CD8-positive, alpha-beta memory T cell (primary cell): ENCODE measurements around the gene EFCAB5. TPM values are rescaled to one million over a fixed set of nuclear protein-coding genes. Genes with fewer than 3 reads are reported as not detected.
"Not testable (repeated sequence)": the region's sequence is repeated elsewhere in the genome, so short reads cannot be mapped to it uniquely, and the experiment has no call there.

Experiments used
- CTCF ChIA-PET: fragments of 350-600 bp; sonication (Branson Sonifier 250); formaldehyde crosslinking; loops from one replicate; lab custom pipeline; 2021; ENCODE audit warnings: antibody characterized with exemption; lab: Charles Lee
- POLR2A ChIA-PET: fragments of 350-600 bp; sonication (Branson Sonifier 250); formaldehyde crosslinking; loops from one replicate; lab custom pipeline; 2021; ENCODE audit warnings: antibody characterized with exemption; lab: Charles Lee
- DNase-seq, 5 donors: peaks; one replicate each; pipeline versions ENCODE4 v3.0.0 to v3.0.0-alpha.2; 2020 to 2022; ENCODE audit warnings: mixed read lengths in 1 of 5
- H3K27ac ChIP-seq: one replicate; pipeline ENCODE4 v1.7.0; 2013; ENCODE audit warnings: low read depth, mild to moderate bottlenecking, low read length, moderate library complexity
- H3K27me3 ChIP-seq: 2 replicates; pipeline ENCODE4 v1.7.0; 2013; ENCODE audit warnings: low read length, mild to moderate bottlenecking; ENCODE audit not compliant: insufficient read depth, poor library complexity, severe bottlenecking
- H3K36me3 ChIP-seq: 2 replicates; pipeline ENCODE4 v1.7.0; 2013; ENCODE audit warnings: mild to moderate bottlenecking, low read length, moderate library complexity; ENCODE audit not compliant: insufficient read depth
- H3K4me1 ChIP-seq: 2 replicates; pipeline ENCODE4 v1.7.0; 2013; ENCODE audit warnings: mild to moderate bottlenecking, low read length, moderate library complexity; ENCODE audit not compliant: insufficient read depth
- H3K4me3 ChIP-seq: 2 replicates; pipeline ENCODE4 v1.7.0; 2013; ENCODE audit warnings: mild to moderate bottlenecking, low read length
- H3K9me3 ChIP-seq: 2 replicates; pipeline ENCODE4 v1.7.0; 2013; ENCODE audit warnings: mild to moderate bottlenecking, low read length
- H3K27ac Mint-ChIP-seq, 8 donors: one replicate each; pipeline ENCODE4 v1.8.0; 2020 to 2021; ENCODE audit warnings: mixed read lengths in 8 of 8, mild to moderate bottlenecking in 6 of 8, inconsistent platforms in 3 of 8, moderate library complexity in 3 of 8
- H3K27me3 Mint-ChIP-seq, 2 donors: one replicate each; pipeline ENCODE4 v1.8.0; 2020 to 2021; ENCODE audit warnings: mixed read lengths in 2 of 2, mild to moderate bottlenecking in 1 of 2, moderate library complexity in 1 of 2
- H3K36me3 Mint-ChIP-seq, 3 donors: one replicate each; pipeline ENCODE4 v1.8.0; 2020 to 2021; ENCODE audit warnings: mixed read lengths in 3 of 3, inconsistent platforms in 1 of 3, mild to moderate bottlenecking in 1 of 3
- H3K4me1 Mint-ChIP-seq, 3 donors: one replicate each; pipeline ENCODE4 v1.8.0; 2020 to 2021; ENCODE audit warnings: mixed read lengths in 3 of 3, inconsistent platforms in 1 of 3, mild to moderate bottlenecking in 1 of 3
- H3K4me3 Mint-ChIP-seq, 7 donors: one replicate each; pipeline ENCODE4 v1.8.0; 2020 to 2021; ENCODE audit warnings: mixed read lengths in 7 of 7, mild to moderate bottlenecking in 6 of 7, moderate library complexity in 4 of 7, inconsistent platforms in 2 of 7
- H3K9me3 Mint-ChIP-seq, 5 donors: one replicate each; pipeline ENCODE4 v1.8.0; 2020 to 2022; ENCODE audit warnings: mixed read lengths in 5 of 5, mild to moderate bottlenecking in 3 of 5, moderate library complexity in 2 of 5, inconsistent platforms in 1 of 5
- polyA plus RNA-seq: library from polyadenylated mRNA; unstranded; fragments of 300-500 nt; fragmentation: Illumina TruSeq; gene quantifications from one replicate; pipeline ENCODE4 v1.2.3, GENCODE V29; 2021
- total RNA-seq, 2 experiments: library from RNA; stranded (reverse); gene quantifications; one replicate each; pipeline ENCODE4 v1.2.3, GENCODE V29; 2021

EFCAB5 gene
- total and polyA plus RNA-seq, 3 experiments from 2014 or later = 0.58 to 1.2 (median 0.84) TPM

DNA sequence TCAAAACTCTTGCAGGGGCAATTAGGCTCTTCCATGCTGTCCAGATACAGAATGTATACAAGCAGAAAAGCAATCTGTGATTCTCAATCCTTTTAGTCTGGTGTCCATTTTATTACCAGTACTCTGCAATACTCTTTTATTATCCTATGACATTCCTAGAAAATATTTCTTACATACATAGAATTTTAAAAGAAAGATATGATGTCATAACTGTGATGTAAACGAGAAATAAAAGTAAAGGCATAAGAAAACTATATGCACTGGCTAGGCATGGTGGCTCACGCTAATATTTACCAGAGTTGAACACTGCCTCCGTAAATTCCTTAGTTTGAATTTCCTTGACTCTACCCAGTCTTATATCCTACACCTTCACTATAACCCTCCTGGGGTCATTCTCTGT lies 55.0 kb downstream of the EFCAB5 start:
- CTCF ChIA-PET = no interaction called here
- Histone ChIP-seq H3K9me3 (no peaks in the 10 kb centered on the region), H3K27me3 (no peaks in the 10 kb centered on the region), H3K4me1 (no peaks in the 10 kb centered on the region), H3K4me3 (no peak overlapping the region), H3K27ac (no peak overlapping the region), H3K36me3 (no peaks in the 10 kb centered on the region)
- Mint-ChIP-seq H3K4me3 (no peak overlapping the region), H3K27ac (no peak overlapping the region), H3K9me3 (peaks cover 3 to 12% (median 5%) of the 10 kb centered on the region in 5 donors), H3K4me1 (peaks cover 7 to 12% (median 12%) of the 10 kb centered on the region in 3 donors), H3K27me3 (peaks cover 0 to 3% of the 10 kb centered on the region in 2 donors), H3K36me3 (peaks cover 0 to 17% (median 0%) of the 10 kb centered on the region in 3 donors)
- POLR2A ChIA-PET = no interaction called here
- DNase-seq = no peak

DNA sequence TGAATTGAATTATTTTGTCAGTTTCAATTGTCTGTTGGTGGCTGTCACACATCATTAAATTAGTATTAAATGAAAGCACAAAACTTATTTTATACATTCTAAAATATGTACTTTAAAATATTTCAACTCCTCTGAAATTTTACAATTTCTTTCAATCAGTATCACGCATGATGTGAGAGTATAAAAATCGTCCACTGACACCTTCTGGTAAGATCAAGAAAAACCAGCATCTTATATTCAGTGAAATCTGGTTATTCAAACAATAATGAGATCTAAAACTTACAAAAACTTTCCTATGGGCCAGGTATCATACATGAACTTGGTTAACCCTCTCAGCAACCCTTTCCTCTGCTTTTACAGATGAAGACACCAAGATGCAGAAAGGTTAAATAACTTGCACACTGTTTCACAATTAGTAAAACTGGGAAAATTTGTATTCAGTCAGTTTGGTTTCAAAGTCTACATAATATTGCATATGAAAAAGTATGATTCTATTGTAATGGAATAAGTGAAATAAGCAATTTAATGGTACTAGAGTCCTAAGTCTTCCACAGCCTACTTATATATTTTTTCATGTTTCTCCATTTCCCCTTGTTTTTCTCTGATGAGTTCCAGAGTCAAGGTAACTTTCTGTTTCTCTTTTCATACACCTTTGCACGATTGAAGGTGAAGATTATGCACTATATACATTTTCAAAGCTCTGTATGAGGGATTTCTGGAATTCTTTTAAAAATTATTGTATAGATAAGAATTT lies 58.7 kb downstream of the EFCAB5 start:
- H3K4me1 Mint-ChIP-seq = peaks cover 7 to 12% (median 12%) of the 10 kb centered on the region in 3 donors
- POLR2A ChIA-PET = no interaction called here
- Histone ChIP-seq H3K27ac (no peak overlapping the region), H3K4me3 (no peak overlapping the region), H3K4me1 (no peaks in the 10 kb centered on the region), H3K9me3 (no peaks in the 10 kb centered on the region), H3K36me3 (no peaks in the 10 kb centered on the region), H3K27me3 (no peaks in the 10 kb centered on the region)
- no peaks in the 10 kb centered on the region for H3K36me3 Mint-ChIP-seq
- CTCF ChIA-PET = interaction anchor here (1.7 kb wide), 1 partner anchor 69 kb away, joined by 4 read pairs; no protein-coding TSS in a partner anchor
- H3K27me3 Mint-ChIP-seq = peaks cover 0 to 3% of the 10 kb centered on the region in 2 donors
- no peaks in the 10 kb centered on the region for H3K9me3 Mint-ChIP-seq
- peak overlapping the region in 5 of 7 donors; percentile 2 to 54 (median 34) for H3K4me3 Mint-ChIP-seq
- DNase-seq = no peak
- peak overlapping the region in 1 of 8 donors; percentile 11 for H3K27ac Mint-ChIP-seq

DNA sequence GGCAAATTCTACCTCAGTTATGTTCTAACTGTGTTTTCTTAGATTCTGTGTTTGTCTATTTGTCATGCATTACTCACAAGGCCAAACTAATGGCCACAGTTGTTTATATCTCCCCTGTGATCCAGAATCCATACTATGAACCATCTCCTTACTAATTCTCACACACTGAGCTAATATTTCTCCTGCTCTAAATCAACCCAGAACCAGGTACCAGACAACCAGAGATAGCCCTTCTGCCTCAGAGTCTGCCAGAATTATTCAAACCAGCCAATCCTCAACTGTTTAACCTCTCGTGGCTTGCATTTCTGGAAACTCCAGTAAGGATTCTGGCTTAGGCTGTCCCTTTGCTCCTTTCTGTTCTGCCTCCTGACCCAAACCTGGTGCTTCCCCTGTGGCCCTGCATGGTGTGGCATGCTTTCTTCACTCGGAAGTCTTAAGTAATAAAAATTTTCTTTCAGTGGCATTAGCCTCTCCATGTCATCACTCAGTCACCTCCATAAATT lies 59.4 kb downstream of the EFCAB5 start:
- POLR2A ChIA-PET = no interaction called here
- H3K27me3 Mint-ChIP-seq = peaks cover 0 to 3% of the 10 kb centered on the region in 2 donors
- Histone ChIP-seq H3K27ac (no peak overlapping the region), H3K9me3 (no peaks in the 10 kb centered on the region), H3K27me3 (no peaks in the 10 kb centered on the region), H3K4me1 (no peaks in the 10 kb centered on the region), H3K4me3 (no peak overlapping the region), H3K36me3 (no peaks in the 10 kb centered on the region)
- CTCF ChIA-PET = interaction anchor here (1.7 kb wide), 1 partner anchor 69 kb away, joined by 4 read pairs; no protein-coding TSS in a partner anchor
- no peak for DNase-seq
- H3K4me3 Mint-ChIP-seq = peak overlapping the region in 3 of 7 donors; percentile 27 to 45 (median 31)
- peak overlapping the region in 1 of 8 donors; percentile 7 for H3K27ac Mint-ChIP-seq
- H3K9me3 Mint-ChIP-seq = no peaks in the 10 kb centered on the region
- peaks cover 0 to under 1% (median 0%) of the 10 kb centered on the region in 3 donors for H3K36me3 Mint-ChIP-seq
- H3K4me1 Mint-ChIP-seq = peaks cover 7 to 12% (median 12%) of the 10 kb centered on the region in 3 donors

DNA sequence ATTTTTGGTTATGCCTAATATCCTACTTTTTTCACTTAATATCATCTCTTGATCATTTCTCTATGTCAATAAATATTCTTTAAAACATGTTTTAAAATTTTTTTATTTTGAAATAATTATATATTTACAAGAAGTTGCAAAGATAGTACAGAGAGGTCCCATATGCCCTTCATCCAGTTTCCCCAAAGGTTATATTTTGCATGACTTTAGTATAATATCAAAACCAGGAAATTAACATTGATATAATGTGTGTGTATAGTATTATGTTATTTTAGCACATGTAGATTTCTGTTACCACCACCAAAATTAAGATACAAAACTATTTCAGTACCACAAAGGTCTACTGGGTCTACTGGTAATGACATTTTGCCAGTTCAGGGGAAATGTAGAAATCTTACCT lies 60.7 kb downstream of the EFCAB5 start:
- H3K4me3 Mint-ChIP-seq = no peak overlapping the region
- H3K9me3 Mint-ChIP-seq = no peaks in the 10 kb centered on the region
- Histone ChIP-seq H3K4me1 (no peaks in the 10 kb centered on the region), H3K36me3 (no peaks in the 10 kb centered on the region), H3K4me3 (no peak overlapping the region), H3K27ac (no peak overlapping the region), H3K9me3 (no peaks in the 10 kb centered on the region), H3K27me3 (no peaks in the 10 kb centered on the region)
- ChIA-PET CTCF (no interaction called here), POLR2A (no interaction called here)
- H3K4me1 Mint-ChIP-seq = peaks cover 7 to 12% (median 12%) of the 10 kb centered on the region in 3 donors
- no peak for DNase-seq
- peaks cover 0 to 3% of the 10 kb centered on the region in 2 donors for H3K27me3 Mint-ChIP-seq
- H3K27ac Mint-ChIP-seq = no peak overlapping the region
- H3K36me3 Mint-ChIP-seq = peaks cover 0 to 2% (median 0%) of the 10 kb centered on the region in 3 donors

DNA sequence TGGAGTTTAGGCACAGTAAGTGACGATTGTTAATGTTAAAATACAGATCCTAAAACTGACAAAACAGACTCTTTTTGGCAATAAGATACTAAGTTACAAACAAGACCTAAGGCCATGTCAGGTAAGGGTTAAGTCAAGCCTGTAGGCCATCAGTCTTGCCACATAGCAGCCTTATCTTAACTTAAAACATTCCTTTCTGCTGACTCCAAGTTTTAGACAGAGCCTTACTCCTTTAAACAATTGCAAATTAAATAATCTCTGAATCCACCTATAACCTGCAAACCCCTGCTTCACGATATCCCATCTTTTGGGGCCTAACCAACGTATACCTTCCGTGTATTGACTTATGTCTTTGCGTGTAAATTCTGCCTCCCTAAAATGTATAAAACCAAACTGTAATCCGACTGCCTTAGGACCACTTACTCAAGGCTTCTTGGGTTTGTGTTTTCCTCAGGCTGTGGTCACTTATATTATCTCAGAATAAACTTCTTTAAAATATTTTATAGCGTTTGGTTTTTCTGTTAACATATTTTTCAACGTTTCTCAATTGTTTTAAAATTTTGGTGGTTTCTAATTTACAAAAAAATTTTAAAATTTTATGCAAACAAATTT lies 64.4 kb downstream of the EFCAB5 start:
- no peak overlapping the region for H3K27ac ChIP-seq
- no peak overlapping the region for H3K27ac Mint-ChIP-seq
- H3K9me3 Mint-ChIP-seq = no peaks in the 10 kb centered on the region
- H3K4me1 Mint-ChIP-seq = peaks cover 3 to 4% (median 3%) of the 10 kb centered on the region in 3 donors
- H3K27me3 ChIP-seq = no peaks in the 10 kb centered on the region
- H3K4me1 ChIP-seq = no peaks in the 10 kb centered on the region
- POLR2A ChIA-PET = no interaction called here
- H3K9me3 ChIP-seq = no peaks in the 10 kb centered on the region
- DNase-seq = no peak
- no peaks in the 10 kb centered on the region for H3K27me3 Mint-ChIP-seq
- H3K36me3 Mint-ChIP-seq = peaks cover 0 to 2% (median 0%) of the 10 kb centered on the region in 3 donors
- no peaks in the 10 kb centered on the region for H3K36me3 ChIP-seq
- CTCF ChIA-PET = no interaction called here
- H3K4me3 Mint-ChIP-seq = no peak overlapping the region
- H3K4me3 ChIP-seq = no peak overlapping the region

DNA sequence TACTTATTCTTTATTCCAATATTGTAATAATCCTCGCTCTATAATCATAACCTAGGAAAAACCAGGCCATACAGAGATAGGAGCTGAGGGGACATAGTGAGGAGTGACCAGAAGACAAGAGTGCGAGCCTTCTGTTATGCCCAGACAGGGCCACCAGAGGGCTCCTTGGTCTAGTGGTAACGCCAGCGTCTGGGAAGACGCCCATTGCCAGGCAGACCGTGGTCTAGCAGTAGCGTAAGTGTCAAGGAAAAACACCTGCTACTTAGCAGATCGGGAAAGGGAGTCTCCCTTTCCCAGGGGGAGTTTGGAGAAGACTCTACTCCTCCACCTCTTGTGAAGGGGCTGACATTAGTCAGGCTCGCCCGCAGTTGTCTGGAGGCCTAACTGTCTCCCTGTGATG lies 70.5 kb downstream of the EFCAB5 start:
- DNase-seq, H3K9me3 ChIP-seq, CTCF ChIA-PET, POLR2A ChIA-PET, H3K27ac ChIP-seq, H3K27me3 ChIP-seq, H3K4me1 ChIP-seq, H3K4me3 ChIP-seq, H3K4me3 Mint-ChIP-seq, H3K27ac Mint-ChIP-seq, H3K4me1 Mint-ChIP-seq, H3K9me3 Mint-ChIP-seq, H3K36me3 ChIP-seq, H3K36me3 Mint-ChIP-seq: not testable (repeated sequence)
- H3K27me3 Mint-ChIP-seq = peaks cover 15 to 16% of the 10 kb centered on the region in 2 donors

DNA sequence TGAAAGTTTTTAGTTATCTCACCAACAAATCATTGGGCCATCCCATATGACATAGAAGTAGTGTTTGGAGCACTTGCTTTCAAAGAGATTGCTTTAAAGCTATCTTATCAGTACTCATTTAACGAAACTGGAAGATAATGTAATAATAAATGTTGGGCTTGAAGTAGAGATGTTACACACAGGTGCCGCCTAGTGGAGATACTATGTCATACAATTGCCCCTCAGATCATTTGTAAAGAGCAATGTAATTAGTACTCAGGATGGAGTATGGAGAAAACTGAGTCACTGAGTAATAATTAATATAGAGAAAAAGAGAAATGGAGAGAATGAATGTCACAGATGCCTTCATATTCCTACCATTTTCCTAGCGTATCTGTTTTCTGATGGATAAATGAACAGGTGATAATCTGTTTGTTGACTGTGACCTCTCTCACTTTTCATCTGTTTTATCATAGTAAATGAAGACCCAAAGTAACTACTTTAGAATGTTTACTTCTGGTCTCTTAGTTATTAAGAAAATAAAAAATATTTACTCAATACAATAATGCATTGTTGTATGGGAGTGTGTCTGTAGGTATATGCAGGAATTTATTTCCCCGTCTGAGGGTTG lies 80.4 kb downstream of the EFCAB5 start:
- Mint-ChIP-seq H3K9me3 (peaks cover 0 to 2% (median 0%) of the 10 kb centered on the region in 5 donors), H3K27ac (no peak overlapping the region), H3K4me3 (no peak overlapping the region), H3K36me3 (no peaks in the 10 kb centered on the region), H3K27me3 (peaks cover 4 to 16% of the 10 kb centered on the region in 2 donors), H3K4me1 (no peaks in the 10 kb centered on the region)
- peak in 3 of 5 donors; percentile 8 to 29 (median 22) for DNase-seq
- H3K36me3 ChIP-seq = no peaks in the 10 kb centered on the region
- ChIA-PET CTCF (interaction anchor here (0.5 to 1.9 kb wide), 4 partner anchors 73 to 215 kb away, joined by 3 to 12 read pairs (median 8); partner anchors contain the start of gene SSH2), POLR2A (interaction anchor here (0.6 kb wide), 1 partner anchor 315 kb away, joined by 4 read pairs; no protein-coding TSS in a partner anchor)
- no peaks in the 10 kb centered on the region for H3K4me1 ChIP-seq
- no peaks in the 10 kb centered on the region for H3K27me3 ChIP-seq
- H3K27ac ChIP-seq = no peak overlapping the region
- H3K4me3 ChIP-seq = no peak overlapping the region
- H3K9me3 ChIP-seq = no peaks in the 10 kb centered on the region
